HTR-8/SVneo (cell line): ENCODE measurements around the gene TMEM163.

Source experiments
- DNase-seq: peaks from one replicate; pipeline ENCODE4 v3.0.0; 2011; ENCODE audit warnings: low spot score, mixed read lengths; ENCODE audit not compliant: insufficient read length
- FAIRE-seq: peaks from 2 replicates; lab custom pipeline; 2011; peaks lifted over from hg19 to GRCh38; lab: Jason Lieb, UNC

TMEM163 gene

DNA sequence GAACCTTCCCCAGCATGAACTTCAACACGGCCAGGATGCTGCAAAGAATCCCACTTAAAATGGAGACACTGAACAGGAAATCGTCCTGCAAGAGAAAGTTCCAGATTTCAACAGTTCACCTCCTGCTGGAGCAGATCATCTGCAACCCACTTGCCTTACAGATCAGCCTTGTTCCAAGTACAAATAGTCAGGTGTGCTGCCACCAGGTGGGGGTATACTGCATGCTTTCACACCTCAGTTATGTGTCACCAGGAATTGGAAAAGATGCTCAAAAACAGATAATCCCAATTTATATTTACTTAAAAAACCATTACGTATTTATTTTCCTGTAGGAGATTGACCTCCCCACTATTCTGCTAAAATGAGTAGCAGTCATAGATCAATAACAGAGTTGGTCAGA, 252.7 kb downstream of the TMEM163 start:
- FAIRE-seq, result no peak
- no peak for DNase-seq

DNA sequence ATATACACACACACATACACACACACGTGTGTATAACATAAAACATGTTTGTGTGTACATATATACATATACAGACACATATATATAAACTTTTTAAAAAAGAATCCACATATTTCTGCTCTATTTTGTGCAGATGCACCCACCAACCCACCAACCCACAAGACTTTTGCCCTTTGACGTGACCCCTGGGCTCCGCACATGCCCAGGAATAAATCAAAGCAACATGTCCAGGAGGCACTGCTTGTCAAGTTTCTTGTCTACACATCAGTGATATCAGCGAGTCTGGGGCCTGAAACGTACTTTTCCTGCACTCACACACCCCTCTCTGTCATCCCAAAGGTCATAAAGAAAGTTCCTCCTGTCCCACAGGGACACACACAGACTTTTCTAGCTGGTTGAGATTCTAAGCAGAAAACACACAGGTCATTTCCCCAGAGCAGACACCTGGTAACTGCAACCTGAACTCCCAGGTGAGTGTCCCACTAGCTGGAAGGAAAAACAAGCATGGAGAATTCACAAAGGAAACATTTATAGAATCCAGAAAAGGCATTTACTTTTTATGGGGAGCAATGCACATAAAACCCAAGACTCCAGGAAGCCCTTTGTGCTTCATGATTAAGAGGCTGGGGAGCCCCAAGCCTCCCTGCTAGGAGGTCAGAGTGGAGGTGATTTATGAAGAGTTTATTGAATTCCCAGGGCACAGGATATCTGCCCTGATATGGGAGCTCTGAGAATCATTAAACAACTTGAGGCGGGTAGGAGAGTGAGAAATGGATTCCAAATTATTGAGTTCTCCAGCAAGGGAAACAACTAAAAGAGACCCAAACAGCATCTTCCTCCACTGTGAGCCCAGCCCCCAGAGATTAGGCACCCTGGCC, 253.3 kb downstream of the TMEM163 start:
- no peak for FAIRE-seq
- DNase-seq, result no peak

GRCh38 chr2:134463699-134464022, 255.1 kb downstream of the TMEM163 start:
- DNase-seq (no peak), FAIRE-seq (no peak)

DNA sequence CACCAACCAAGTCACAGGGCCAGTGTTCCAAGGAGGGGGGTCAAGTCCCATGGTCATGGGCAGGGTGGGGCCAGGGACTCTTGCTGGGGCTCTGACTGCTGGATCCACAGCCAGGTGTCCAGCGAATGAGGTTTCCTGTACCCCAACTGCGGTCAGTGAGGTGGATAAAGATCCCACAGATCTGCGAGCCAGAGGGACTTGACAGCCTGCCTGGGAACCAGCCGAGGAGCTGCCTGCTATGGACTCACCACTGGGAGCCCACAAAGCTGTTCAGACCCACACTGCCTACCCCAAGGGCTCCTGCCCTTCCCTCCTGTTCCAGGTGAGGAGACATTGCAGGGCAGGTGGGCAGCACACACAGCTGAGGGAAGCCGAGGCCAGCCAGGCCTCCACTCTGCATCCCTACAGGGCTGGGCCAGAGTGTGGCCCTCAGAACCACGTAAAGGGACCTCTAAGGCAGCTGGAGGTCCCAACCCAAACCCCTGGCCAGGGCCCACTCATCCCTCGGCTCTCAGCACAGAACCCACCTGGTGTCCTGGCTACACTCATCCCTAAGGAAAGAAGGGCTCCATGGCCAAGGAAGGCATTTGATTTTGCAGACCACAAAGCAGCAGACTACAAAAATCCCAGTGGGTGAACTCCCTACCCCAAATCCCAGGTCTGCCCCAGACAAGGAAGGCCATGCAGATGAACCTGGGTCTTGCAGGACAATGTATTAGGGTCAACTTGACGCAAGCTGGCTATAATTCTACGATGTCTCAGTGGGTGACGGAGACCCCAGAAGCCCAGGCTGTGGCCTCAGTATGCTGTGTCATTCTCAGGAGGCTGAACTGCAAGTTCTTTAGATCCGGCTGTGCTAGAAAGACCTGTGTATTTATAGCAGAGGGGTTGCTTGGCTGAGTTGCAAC, 255.8 kb downstream of the TMEM163 start:
- no peak for FAIRE-seq

GRCh38 chr2:134462275-134462674, 256.5 kb downstream of the TMEM163 start:
- DNase-seq (no peak), FAIRE-seq (no peak)

More for the DNA sequence above, 255.8 kb downstream of the TMEM163 start:
- DNase-seq, result no peak

GRCh38 chr2:134461511-134461910, 257.3 kb downstream of the TMEM163 start:
- FAIRE-seq, result no peak
- no peak for DNase-seq

GRCh38 chr2:134460583-134460998, 258.2 kb downstream of the TMEM163 start:
- FAIRE-seq (no peak), DNase-seq (peak; percentile 63)

GRCh38 chr2:134459706-134460406, 258.9 kb downstream of the TMEM163 start:
- FAIRE-seq, result no peak
- no peak for DNase-seq

DNA sequence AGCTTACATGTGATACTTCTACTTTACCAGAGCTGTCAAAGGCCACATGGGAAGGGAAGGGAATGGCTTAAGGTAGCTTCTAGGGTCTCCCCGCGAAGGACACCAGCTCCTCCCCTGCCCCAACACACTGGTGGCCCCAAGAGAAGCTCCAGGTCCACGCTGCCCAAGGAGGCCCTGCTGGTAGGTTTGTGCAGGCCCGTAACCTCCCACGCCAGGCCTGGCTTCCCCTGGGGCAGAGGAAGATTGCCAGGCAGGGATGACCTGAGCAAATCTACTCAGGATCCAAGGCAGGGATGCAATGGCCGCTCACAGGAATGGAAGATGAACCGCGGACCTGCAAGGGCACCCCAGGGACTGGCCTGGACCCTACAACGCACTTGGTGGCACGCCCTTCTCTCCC, 259.9 kb downstream of the TMEM163 start:
- DNase-seq, result no peak
- FAIRE-seq, result no peak

- FAIRE-seq (no peak), DNase-seq (no peak)
Measured at GRCh38 chr2:134458473-134458853, 260.3 kb downstream of the TMEM163 start.

DNA sequence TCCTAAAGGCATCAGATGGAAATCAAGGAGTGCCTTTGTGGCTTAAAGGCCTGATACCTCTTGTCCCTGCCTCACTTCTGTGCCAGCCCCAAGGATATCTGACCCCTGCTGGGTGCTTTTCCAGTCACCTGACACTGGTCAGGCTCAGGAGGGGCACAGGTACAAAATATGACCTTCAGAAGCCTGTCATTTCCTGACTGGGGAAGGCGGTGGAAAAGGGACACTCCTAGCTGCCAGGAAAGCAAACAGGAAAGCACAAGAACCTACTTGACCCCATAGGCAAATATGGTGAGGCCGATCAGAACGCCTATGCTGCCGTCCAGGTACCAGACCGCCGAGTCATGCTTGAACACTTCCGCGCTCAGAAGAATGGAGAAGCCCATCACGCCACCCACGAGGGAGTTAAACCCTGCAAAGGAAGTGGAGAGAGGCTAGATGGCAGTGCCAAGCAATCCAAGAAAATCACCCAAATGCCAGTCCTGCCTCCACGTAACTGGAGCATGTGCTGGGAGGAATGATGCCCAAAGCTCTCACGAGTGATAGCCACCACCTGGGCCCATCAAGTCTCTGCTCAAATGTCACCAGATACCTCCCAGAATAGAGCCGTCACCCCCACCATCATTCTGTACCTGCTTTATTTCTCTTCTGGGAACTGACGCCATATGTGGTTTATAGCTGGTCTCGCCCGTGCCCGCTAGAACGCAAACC, 260.9 kb downstream of the TMEM163 start:
- DNase-seq (no peak), FAIRE-seq (no peak)

DNA sequence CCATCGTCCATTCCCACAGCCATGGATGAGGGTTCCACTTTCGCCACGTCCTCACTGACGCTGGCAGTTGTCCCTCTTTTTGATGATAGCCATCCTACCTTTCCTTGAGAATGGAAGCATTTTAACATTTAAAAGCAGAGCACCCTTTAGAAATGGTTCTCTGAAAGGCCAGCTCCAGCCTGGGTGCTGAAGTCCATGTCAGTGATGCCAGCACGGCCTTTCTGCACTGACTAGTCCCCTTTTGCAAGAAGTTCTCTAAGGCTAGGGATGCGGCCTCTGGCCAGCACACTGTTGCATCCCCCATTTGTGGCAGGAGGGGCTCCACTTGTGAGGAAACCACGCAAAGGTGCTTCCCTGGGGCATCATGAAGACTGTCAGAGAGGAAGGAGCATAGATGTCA, 261.4 kb downstream of the TMEM163 start:
- DNase-seq (no peak), FAIRE-seq (no peak)

GRCh38 chr2:134455426-134455825, 263.4 kb downstream of the TMEM163 start:
- FAIRE-seq, result no peak
- DNase-seq, result no peak

DNA sequence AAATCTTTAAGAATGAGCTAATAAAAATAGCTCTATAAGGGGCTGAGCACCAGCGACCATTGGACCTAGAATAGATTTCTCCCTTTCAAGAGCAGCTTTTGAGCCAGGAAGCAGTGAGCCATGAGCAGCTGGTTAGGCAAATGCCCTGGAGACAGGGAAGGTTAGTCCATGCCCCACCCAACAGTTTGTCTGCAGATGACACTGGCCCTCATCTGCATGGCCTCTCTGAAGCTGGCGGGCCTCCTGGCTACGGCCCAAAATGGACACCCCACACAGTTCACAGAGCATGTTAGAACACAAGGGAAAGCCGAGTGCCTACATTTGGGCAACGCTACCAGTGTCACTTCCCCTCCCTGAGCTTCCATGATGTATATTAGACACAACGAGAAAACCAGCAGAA, 263.9 kb downstream of the TMEM163 start:
- no peak for FAIRE-seq
- DNase-seq, result no peak

GRCh38 chr2:134454426-134454825, 264.4 kb downstream of the TMEM163 start:
- FAIRE-seq, result no peak
- DNase-seq, result no peak

DNA sequence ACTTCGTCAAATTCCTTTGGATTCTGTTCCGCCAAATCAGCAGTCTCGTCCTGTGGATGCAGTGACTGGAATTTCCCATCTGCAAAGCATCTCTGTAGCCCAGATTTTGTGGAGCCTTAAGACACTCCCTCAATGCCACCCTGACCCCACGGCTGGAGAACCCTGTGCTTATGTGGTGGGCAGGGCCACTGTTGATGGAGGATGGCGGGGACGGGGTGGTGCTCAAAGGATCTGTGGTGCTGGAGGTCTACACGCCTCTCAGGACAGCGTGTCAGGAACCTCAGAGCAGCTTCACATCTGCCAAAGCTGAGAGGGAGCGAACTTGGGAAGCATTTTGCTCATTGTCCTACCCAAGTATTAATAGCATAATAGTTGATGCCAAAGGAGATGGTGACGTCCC, 264.8 kb downstream of the TMEM163 start:
- FAIRE-seq (no peak), DNase-seq (no peak)

DNA sequence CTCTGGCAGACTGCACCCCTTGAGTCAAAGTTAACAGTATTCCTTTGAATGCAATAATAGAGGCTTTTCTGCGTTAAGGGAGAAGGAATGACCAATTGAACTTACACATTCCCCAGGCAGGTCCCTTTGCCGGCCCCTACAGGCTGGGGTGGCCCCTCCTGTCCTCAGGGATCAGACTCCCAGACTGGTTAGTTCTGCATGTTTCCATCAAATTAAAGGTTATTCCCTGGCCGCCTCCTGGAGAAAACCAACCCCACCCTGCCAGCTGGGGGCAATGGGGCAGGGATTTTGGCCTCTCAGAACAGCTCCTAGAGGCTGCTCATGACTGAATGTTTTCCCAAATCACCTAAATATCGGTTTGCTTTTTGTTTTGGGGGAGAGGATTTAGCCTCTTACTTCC, 265.3 kb downstream of the TMEM163 start:
- DNase-seq (no peak), FAIRE-seq (no peak)

DNA sequence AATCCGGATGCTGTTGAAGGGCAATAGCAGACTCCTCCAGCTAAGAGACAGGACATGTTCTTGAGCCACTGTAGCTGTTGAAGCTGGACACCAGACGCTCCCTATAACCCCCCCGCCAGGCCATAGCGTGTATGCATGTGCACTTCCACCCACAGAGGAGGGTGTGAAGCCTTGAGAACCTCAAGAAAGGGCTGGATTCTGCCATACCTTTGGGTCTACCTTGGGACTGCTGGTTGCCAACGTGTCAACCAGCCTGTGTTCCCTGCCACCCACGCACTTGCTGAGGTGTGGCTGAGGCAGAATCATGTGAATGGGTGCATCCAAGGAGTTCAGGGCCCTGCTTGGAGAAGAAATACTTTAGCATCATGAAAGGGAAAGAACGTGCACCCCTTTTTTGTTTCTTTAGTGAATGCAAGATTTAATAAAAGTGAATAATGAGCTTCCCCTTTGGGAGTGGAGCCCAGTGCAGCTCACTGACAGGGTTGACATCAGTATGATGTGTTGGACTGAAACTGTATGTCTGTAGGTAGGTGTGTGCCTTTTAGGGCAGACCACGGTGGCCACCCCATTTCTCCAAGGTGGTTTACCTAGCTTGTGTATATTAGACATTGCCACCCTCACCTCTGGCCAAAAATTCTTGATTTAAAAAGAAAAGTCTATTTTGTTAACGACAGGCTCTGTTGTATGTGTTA, 266.6 kb downstream of the TMEM163 start:
- DNase-seq, result no peak
- FAIRE-seq, result no peak

DNA sequence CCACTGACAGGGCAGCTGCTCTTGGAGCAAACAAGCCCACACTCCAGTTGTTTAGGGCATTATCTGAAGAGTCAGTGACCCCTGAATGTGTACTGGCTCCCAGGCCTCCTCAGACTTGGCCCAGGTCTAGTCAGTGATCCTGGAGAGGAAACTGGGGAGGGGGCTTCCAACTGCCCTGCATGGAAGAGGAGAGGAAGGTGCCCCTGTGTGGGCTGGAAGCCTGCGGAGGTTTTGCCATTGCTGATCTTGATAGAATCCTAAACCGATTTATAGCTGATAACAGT, 267.5 kb downstream of the TMEM163 start:
- FAIRE-seq (no peak), DNase-seq (no peak)
